Neural cell (in vitro differentiated cells): ENCODE data around the gene PROSER2. TPM values are rescaled to one million over a fixed set of nuclear protein-coding genes. Genes with fewer than 3 reads are reported as not detected.

Experiments used
- H2AFZ ChIP-seq: fragments of 200-600, 300-800 bp; sonication (generic), shearing (Covaris generic); 2 replicates; pipeline ENCODE4 v1.6.0; 2014; ENCODE audit warnings: low read depth, mild to moderate bottlenecking, antibody characterized with exemption, low read length, moderate library complexity
- H3F3A ChIP-seq: fragments of 200-600 bp; shearing (Covaris generic); 2 replicates; pipeline ENCODE4 v1.6.1; 2016; ENCODE audit warnings: mild to moderate bottlenecking, moderate library complexity, mixed read lengths, antibody characterized with exemption, low read length; ENCODE audit not compliant: insufficient read depth, poor library complexity, severe bottlenecking
- H3K27ac ChIP-seq: fragments of 200-600, 300-800 bp; sonication (generic), shearing (Covaris generic); 2 replicates; pipeline ENCODE4 v1.5.1; 2014; ENCODE audit warnings: mild to moderate bottlenecking, low read length, moderate library complexity
- H3K27me3 ChIP-seq: fragments of 300-800, 200-600 bp; sonication (generic), shearing (Covaris generic); 2 replicates; pipeline ENCODE4 v1.6.0; 2014; ENCODE audit warnings: mild to moderate bottlenecking, low read depth, low read length, moderate library complexity; ENCODE audit not compliant: insufficient read depth
- H3K36me3 ChIP-seq: fragments of 300-800, 200-600 bp; sonication (generic), shearing (Covaris generic); 2 replicates; pipeline ENCODE4 v1.5.1; 2014; ENCODE audit warnings: mild to moderate bottlenecking, antibody characterized with exemption, low read length, moderate library complexity; ENCODE audit not compliant: insufficient read depth
- H3K4me2 ChIP-seq: fragments of 300-800, 200-600 bp; sonication (generic), shearing (Covaris generic); 2 replicates; pipeline ENCODE4 v1.6.0; 2014; ENCODE audit warnings: mild to moderate bottlenecking, low read length
- H3K4me3 ChIP-seq: fragments of 300-800, 200-600 bp; sonication (generic), shearing (Covaris generic); 2 replicates; pipeline ENCODE4 v1.5.1; 2014; ENCODE audit warnings: mild to moderate bottlenecking, low read length, moderate library complexity
- H3K79me2 ChIP-seq: fragments of 200-600 bp; shearing (Covaris generic); replicated peaks from 2 replicates; pipeline ENCODE4 v1.6.0; 2014; ENCODE audit warnings: mild to moderate bottlenecking, low read length, moderate library complexity; ENCODE audit not compliant: insufficient read depth
- H3K9ac ChIP-seq: fragments of 300-800, 200-600 bp; sonication (generic), shearing (Covaris generic); 2 replicates; pipeline ENCODE4 v1.6.1; 2016; ENCODE audit warnings: mild to moderate bottlenecking, low read length, mixed read lengths
- H3K9me2 ChIP-seq: fragments of 200-600 bp; shearing (Covaris generic); 2 replicates; pipeline ENCODE4 v1.6.1; 2016; ENCODE audit warnings: mild to moderate bottlenecking, low read length, mixed read lengths; ENCODE audit not compliant: insufficient read depth
- H3K9me3 ChIP-seq: fragments of 200-600, 300-800 bp; sonication (generic), shearing (Covaris generic); 2 replicates; pipeline ENCODE4 v1.6.1; 2016; ENCODE audit warnings: mild to moderate bottlenecking, mixed run types, low read length, moderate library complexity, mixed read lengths
- H4K20me1 ChIP-seq: fragments of 200-600 bp; shearing (Covaris generic); 2 replicates; pipeline ENCODE4 v1.6.1; 2016; ENCODE audit warnings: mild to moderate bottlenecking, mixed run types; ENCODE audit not compliant: insufficient read depth
- EP300 ChIP-seq: fragments of 450-650 bp; conservative IDR thresholded peaks from 2 replicates; pipeline ENCODE4 v1.6.1; 2014; ENCODE audit warnings: antibody characterized with exemption, mild to moderate bottlenecking, moderate library complexity; ENCODE audit not compliant: poor library complexity, severe bottlenecking
- EZH2 ChIP-seq: fragments of 200-600, 300-800 bp; shearing (Covaris generic), sonication (generic); IDR thresholded peaks from 2 replicates; pipeline ENCODE4 v1.6.1; 2014; ENCODE audit warnings: antibody characterized with exemption, low read length, borderline replicate concordance, mild to moderate bottlenecking; ENCODE audit not compliant: insufficient read depth, poor library complexity, severe bottlenecking
- MXI1 ChIP-seq: fragments of 450-650 bp; conservative IDR thresholded peaks from 2 replicates; pipeline ENCODE4 v1.6.1; 2014; ENCODE audit warnings: antibody characterized with exemption, mild to moderate bottlenecking; ENCODE audit not compliant: poor library complexity, severe bottlenecking
- POLR2AphosphoS5 ChIP-seq: IDR thresholded peaks from 2 replicates; pipeline ENCODE4 v1.6.1; 2012
- RAD21 ChIP-seq: fragments of 450-650 bp; conservative IDR thresholded peaks from 2 replicates; pipeline ENCODE4 v1.6.1; 2014; ENCODE audit warnings: antibody characterized with exemption, mild to moderate bottlenecking, moderate library complexity
- SMC3 ChIP-seq: fragments of 450-650 bp; conservative IDR thresholded peaks from 2 replicates; pipeline ENCODE4 v1.6.1; 2014; ENCODE audit warnings: antibody characterized with exemption, mild to moderate bottlenecking, moderate library complexity; ENCODE audit not compliant: poor library complexity
- TAF1 ChIP-seq: IDR thresholded peaks from 2 replicates; pipeline ENCODE4 v1.6.1; 2012; ENCODE audit warnings: low read depth
- polyA plus RNA-seq: library from polyadenylated mRNA; depleted of rRNA; stranded (reverse); fragments of >200 nt; gene quantifications from 2 replicates; pipeline ENCODE4 v1.2.3, GENCODE V29; 2014
- TF ChIP-seq, protein P1 (sequence below): fragments of 450-650 bp; IDR thresholded peaks from 2 replicates; pipeline ENCODE4 v1.5.1; 2014; ENCODE audit warnings: antibody characterized with exemption, mild to moderate bottlenecking, moderate library complexity; ENCODE audit not compliant: poor library complexity, severe bottlenecking
- TF ChIP-seq, protein P2 (sequence below): IDR thresholded peaks from 2 replicates; pipeline ENCODE4 v1.6.1; 2012; ENCODE audit warnings: borderline replicate concordance

The PROSER2 gene
- polyA plus RNA-seq, 1 donor from 2014 or later, result 1.1 TPM

DNA sequence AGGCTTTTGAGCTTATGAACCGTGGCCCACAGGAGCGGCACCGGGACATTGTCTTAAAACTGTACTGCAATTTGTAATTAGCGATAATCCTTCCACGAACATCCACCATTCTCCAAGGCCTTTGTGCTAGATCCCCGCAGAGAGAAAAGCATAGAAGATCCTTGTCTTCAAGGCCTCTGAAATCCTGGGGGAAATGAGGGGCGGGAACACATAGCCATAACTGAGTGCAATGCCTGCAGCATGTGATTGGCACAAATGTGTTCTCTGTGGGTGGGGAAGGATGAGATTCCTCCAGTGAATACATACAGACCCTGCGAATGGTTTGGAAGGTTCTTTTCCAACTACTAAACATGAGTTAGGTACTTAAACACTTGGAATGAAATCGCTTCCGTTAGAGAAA is 25.9 kb upstream of the PROSER2 start:
- Histone ChIP-seq H3K27ac (no peak overlapping the region), H3K4me3 (no peak overlapping the region), H3K27me3 (no peaks in the 10 kb centered on the region), H3K9me2 (no peaks in the 10 kb centered on the region), H3K79me2 (no peaks in the 10 kb centered on the region), H2AFZ (no peak overlapping the region), H3K9me3 (no peaks in the 10 kb centered on the region), H3F3A (no peaks in the 10 kb centered on the region), H3K9ac (no peak overlapping the region), H3K4me2 (no peak overlapping the region), H3K36me3 (no peaks in the 10 kb centered on the region), H4K20me1 (no peaks in the 10 kb centered on the region)
- TF ChIP-seq EP300, result no peak
- TF ChIP-seq POLR2AphosphoS5, result no peak
- no peak for TF ChIP-seq TAF1
- no peak for TF ChIP-seq EZH2
- TF ChIP-seq RAD21, result no peak
- TF ChIP-seq, protein P1, sequence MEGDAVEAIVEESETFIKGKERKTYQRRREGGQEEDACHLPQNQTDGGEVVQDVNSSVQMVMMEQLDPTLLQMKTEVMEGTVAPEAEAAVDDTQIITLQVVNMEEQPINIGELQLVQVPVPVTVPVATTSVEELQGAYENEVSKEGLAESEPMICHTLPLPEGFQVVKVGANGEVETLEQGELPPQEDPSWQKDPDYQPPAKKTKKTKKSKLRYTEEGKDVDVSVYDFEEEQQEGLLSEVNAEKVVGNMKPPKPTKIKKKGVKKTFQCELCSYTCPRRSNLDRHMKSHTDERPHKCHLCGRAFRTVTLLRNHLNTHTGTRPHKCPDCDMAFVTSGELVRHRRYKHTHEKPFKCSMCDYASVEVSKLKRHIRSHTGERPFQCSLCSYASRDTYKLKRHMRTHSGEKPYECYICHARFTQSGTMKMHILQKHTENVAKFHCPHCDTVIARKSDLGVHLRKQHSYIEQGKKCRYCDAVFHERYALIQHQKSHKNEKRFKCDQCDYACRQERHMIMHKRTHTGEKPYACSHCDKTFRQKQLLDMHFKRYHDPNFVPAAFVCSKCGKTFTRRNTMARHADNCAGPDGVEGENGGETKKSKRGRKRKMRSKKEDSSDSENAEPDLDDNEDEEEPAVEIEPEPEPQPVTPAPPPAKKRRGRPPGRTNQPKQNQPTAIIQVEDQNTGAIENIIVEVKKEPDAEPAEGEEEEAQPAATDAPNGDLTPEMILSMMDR, result no peak
- TF ChIP-seq SMC3, result no peak
- TF ChIP-seq MXI1, result no peak
- TF ChIP-seq, protein P2, sequence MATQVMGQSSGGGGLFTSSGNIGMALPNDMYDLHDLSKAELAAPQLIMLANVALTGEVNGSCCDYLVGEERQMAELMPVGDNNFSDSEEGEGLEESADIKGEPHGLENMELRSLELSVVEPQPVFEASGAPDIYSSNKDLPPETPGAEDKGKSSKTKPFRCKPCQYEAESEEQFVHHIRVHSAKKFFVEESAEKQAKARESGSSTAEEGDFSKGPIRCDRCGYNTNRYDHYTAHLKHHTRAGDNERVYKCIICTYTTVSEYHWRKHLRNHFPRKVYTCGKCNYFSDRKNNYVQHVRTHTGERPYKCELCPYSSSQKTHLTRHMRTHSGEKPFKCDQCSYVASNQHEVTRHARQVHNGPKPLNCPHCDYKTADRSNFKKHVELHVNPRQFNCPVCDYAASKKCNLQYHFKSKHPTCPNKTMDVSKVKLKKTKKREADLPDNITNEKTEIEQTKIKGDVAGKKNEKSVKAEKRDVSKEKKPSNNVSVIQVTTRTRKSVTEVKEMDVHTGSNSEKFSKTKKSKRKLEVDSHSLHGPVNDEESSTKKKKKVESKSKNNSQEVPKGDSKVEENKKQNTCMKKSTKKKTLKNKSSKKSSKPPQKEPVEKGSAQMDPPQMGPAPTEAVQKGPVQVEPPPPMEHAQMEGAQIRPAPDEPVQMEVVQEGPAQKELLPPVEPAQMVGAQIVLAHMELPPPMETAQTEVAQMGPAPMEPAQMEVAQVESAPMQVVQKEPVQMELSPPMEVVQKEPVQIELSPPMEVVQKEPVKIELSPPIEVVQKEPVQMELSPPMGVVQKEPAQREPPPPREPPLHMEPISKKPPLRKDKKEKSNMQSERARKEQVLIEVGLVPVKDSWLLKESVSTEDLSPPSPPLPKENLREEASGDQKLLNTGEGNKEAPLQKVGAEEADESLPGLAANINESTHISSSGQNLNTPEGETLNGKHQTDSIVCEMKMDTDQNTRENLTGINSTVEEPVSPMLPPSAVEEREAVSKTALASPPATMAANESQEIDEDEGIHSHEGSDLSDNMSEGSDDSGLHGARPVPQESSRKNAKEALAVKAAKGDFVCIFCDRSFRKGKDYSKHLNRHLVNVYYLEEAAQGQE, result no peak

DNA sequence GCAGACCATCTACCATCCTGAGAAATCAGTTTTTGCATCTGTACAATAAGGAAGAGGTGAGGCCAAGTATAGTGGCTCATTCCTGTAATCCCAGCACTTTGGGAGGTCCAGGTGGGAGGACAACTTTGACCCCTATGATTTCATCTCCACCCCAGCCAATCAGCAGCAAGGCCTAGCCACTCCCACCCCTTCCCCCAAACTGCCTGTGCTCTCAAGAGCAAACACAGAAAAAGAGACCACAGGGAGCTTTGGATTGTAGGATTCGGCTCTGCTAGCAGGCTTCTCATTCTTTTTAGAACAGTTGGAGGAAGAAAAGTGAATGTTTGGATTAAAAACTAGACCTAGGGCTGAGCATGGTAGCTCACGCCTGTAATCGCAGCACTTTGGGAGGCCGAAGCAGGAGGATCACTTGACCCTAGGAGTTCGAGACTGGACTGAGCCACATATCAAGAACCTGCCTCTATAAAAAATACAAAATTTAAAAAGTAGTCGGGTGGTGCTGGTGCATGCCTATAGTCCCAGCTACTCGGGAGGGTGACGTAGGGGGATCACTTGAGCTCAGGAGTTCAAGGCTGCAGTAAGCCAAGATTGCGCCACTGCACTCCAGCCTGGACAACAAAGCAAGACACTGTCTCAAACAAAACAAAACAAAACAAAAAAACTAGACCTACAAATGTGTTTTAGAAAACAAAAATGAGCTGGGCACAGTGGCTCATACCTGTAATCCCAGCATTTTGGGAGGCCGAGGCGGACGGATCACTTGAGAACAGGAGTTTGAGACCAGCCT is 25.1 kb upstream of the PROSER2 start:
- Histone ChIP-seq H3K36me3 (no peaks in the 10 kb centered on the region), H3K9me2 (no peaks in the 10 kb centered on the region), H3K4me3 (no peak overlapping the region), H2AFZ (no peak overlapping the region), H3K4me2 (no peak overlapping the region), H3K9ac (no peak overlapping the region), H4K20me1 (no peaks in the 10 kb centered on the region), H3K27ac (no peak overlapping the region), H3F3A (no peaks in the 10 kb centered on the region), H3K79me2 (no peaks in the 10 kb centered on the region), H3K9me3 (no peaks in the 10 kb centered on the region), H3K27me3 (no peaks in the 10 kb centered on the region)
- TF ChIP-seq MXI1, result no peak
- TF ChIP-seq TAF1, result no peak
- no peak for TF ChIP-seq EP300
- no peak for TF ChIP-seq POLR2AphosphoS5
- TF ChIP-seq EZH2, result no peak
- TF ChIP-seq SMC3, result no peak
- TF ChIP-seq, protein P1, result no peak
- TF ChIP-seq, protein P2, result no peak
- no peak for TF ChIP-seq RAD21
